Activated CD8-positive, alpha-beta T cell treated with anti-CD3 and anti-CD28 coated beads for 36 hours (primary cell): ENCODE measurements around the gene SRBD1. TPM values are rescaled to one million over a fixed set of nuclear protein-coding genes. Genes with fewer than 3 reads are reported as not detected.

Experiments used
- ATAC-seq: fragments of 200-7000 bp; cut with Tn5 transposase; one replicate; pipeline ENCODE4 v1.10.0; 2021; ENCODE audit warnings: mild to moderate bottlenecking, moderate library complexity
- CTCF ChIA-PET: fragments of 350-600 bp; sonication (Branson Sonifier 250); formaldehyde crosslinking; loops from one replicate; lab custom pipeline; 2021; ENCODE audit warnings: antibody characterized with exemption; lab: Charles Lee
- POLR2A ChIA-PET: fragments of 350-600 bp; sonication (Branson Sonifier 250); formaldehyde crosslinking; loops from one replicate; lab custom pipeline; 2021; ENCODE audit warnings: antibody characterized with exemption; lab: Charles Lee
- DNase-seq: peaks from one replicate; pipeline ENCODE4 v3.0.0-alpha.2; 2020
- H3K27ac Mint-ChIP-seq: one replicate; pipeline ENCODE4 v1.8.0; 2021; ENCODE audit warnings: mild to moderate bottlenecking, mixed read lengths
- H3K27me3 Mint-ChIP-seq: one replicate; pipeline ENCODE4 v1.8.0; 2021; ENCODE audit warnings: mixed read lengths
- H3K36me3 Mint-ChIP-seq: one replicate; pipeline ENCODE4 v1.8.0; 2021; ENCODE audit warnings: low read depth, mixed read lengths
- H3K4me1 Mint-ChIP-seq: one replicate; pipeline ENCODE4 v1.8.0; 2021; ENCODE audit warnings: low read depth, mixed read lengths
- H3K4me3 Mint-ChIP-seq: one replicate; pipeline ENCODE4 v1.8.0; 2021; ENCODE audit warnings: mild to moderate bottlenecking, moderate library complexity, mixed read lengths
- H3K9me3 Mint-ChIP-seq: one replicate; pipeline ENCODE4 v1.8.0; 2021; ENCODE audit warnings: mixed read lengths
- CTCF ChIP-seq: fragments of 200-600 bp; IDR thresholded peaks from one replicate; pipeline ENCODE4 v1.8.0; 2022; ENCODE audit warnings: antibody characterized with exemption, mild to moderate bottlenecking
- intact Hi-C: fragments of 100-400 bp; cut with micrococcal nuclease; formaldehyde crosslinking; loops from one replicate; pipeline ENCODE4 v1.10.0; 2022
- total RNA-seq, 2 experiments: library from RNA; stranded (reverse); gene quantifications; one replicate each; pipeline ENCODE4 v1.2.3, GENCODE V29; 2021

SRBD1 gene
- total RNA-seq, 2 experiments from 2014 or later, result 14.8 to 21.7 TPM

DNA sequence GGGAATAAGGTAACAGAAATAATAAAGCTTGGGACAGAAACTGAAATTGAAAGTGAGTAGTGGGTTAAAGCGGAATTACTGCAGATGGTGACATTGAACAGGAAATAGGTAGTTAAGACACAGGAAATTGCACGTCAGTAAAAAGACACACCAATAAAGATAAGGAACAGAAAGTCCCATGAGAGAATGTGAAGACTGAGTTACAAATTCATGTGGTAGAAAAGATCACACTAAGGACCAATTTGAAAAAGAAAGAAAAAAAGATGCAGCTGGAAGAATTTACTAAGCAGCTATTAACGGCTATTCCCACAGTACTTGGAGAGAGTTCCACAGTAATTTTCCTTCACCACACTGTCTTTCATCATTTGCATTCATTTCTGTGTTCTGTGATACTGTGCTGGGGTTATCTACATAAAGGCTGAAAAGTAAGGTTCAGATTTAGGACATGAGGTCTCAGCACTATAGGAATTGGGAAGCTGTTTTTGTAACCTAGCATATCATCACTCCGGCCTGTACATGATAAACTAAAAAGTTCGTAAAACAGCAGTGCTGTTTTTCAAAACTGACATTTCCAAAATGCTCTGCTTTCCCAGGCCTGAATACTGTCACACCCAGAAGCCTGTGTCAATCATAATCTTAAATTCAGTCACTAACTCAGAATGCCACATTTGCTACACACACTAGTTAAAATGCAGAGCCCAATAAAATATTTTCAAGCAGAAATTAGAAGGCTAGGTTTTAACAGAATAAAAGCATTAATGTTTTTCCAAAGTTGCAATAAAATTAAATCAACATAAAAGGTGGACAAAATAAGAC is 42.9 kb downstream of the SRBD1 start:
- CTCF ChIA-PET, result interaction anchor here (0.7 to 1.6 kb wide), 3 partner anchors 11 to 73 kb away, joined by 4 to 5 read pairs (median 4); no protein-coding TSS in a partner anchor
- Mint-ChIP-seq H3K36me3 (peaks cover 43% of the 10 kb centered on the region), H3K27me3 (no peaks in the 10 kb centered on the region), H3K4me3 (peak overlapping the region; percentile 69), H3K4me1 (peaks cover 20% of the 10 kb centered on the region), H3K9me3 (peaks cover 1% of the 10 kb centered on the region), H3K27ac (peak overlapping the region; percentile 99)
- TF ChIP-seq CTCF, result no peak
- intact Hi-C loops, result loop anchor here (5.0 kb wide), 1 partner anchor 71 kb away; no protein-coding TSS in a partner anchor
- no peak for DNase-seq
- peak; percentile 97 for ATAC-seq
- POLR2A ChIA-PET, result interaction anchor here (0.6 to 1.4 kb wide), 4 partner anchors 12 to 29 kb away, joined by 3 to 6 read pairs (median 3); no protein-coding TSS in a partner anchor

GRCh38 chr2:45567288-45567963 is 43.6 kb downstream of the SRBD1 start:
- no peak for ATAC-seq

GRCh38 chr2:45559436-45559835 is 51.6 kb downstream of the SRBD1 start:
- H3K27me3 Mint-ChIP-seq, result no peaks in the 10 kb centered on the region
- ATAC-seq (no peak), DNase-seq (no peak)
- H3K36me3 Mint-ChIP-seq, result peaks cover 29% of the 10 kb centered on the region
- H3K4me1 Mint-ChIP-seq, result peaks cover 19% of the 10 kb centered on the region
- POLR2A ChIA-PET, result no interaction called here
- intact Hi-C loops, result no loop called here
- no peak for TF ChIP-seq CTCF
- CTCF ChIA-PET, result no interaction called here
- no peak overlapping the region for H3K27ac Mint-ChIP-seq
- no peaks in the 10 kb centered on the region for H3K9me3 Mint-ChIP-seq
- H3K4me3 Mint-ChIP-seq, result no peak overlapping the region

More at GRCh38 chr2:45567288-45567963, 43.6 kb downstream of the SRBD1 start:
- POLR2A ChIA-PET, result interaction anchor here (0.6 to 1.4 kb wide), 5 partner anchors 12 to 30 kb away, joined by 3 to 6 read pairs (median 3); no protein-coding TSS in a partner anchor
- no peaks in the 10 kb centered on the region for H3K27me3 Mint-ChIP-seq
- H3K27ac Mint-ChIP-seq, result peak overlapping the region; percentile 99
- CTCF ChIA-PET, result interaction anchor here (0.7 to 1.6 kb wide), 3 partner anchors 12 to 73 kb away, joined by 4 to 5 read pairs (median 4); no protein-coding TSS in a partner anchor
- H3K9me3 Mint-ChIP-seq, result peaks cover 1% of the 10 kb centered on the region
- H3K4me1 Mint-ChIP-seq, result peaks cover 20% of the 10 kb centered on the region
- TF ChIP-seq CTCF, result no peak
- H3K4me3 Mint-ChIP-seq, result peak overlapping the region; percentile 69
- peaks cover 40% of the 10 kb centered on the region for H3K36me3 Mint-ChIP-seq
- intact Hi-C loops, result loop anchor here (5.0 kb wide), 1 partner anchor 70 kb away; no protein-coding TSS in a partner anchor
- DNase-seq, result no peak

DNA sequence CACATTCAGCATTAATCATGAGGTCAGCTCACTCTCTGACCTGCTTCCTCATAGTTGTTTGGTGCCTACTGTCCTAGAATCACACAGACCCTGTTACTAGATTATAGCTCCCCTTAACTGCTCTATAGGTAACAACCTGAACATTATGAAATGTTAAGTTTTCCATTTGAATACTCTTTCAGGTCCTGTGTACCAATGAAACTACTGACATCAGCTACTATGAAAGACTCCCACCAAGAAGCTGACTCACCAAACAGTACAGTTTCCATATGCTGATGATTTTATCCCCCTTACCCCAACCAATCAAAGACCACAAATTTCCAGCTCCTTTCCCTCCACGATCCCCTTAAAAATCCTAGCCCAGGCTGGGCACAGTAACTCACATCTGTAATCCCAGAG is 56.3 kb downstream of the SRBD1 start:
- TF ChIP-seq CTCF, result no peak
- Mint-ChIP-seq H3K36me3 (peaks cover 42% of the 10 kb centered on the region), H3K27me3 (no peaks in the 10 kb centered on the region), H3K4me1 (peaks cover 28% of the 10 kb centered on the region), H3K4me3 (no peak overlapping the region), H3K9me3 (peaks cover 2% of the 10 kb centered on the region), H3K27ac (peak overlapping the region; percentile 88)
- POLR2A ChIA-PET, result interaction anchor here (0.7 to 1.2 kb wide), 3 partner anchors 12 to 35 kb away, joined by 3 read pairs; no protein-coding TSS in a partner anchor
- intact Hi-C loops, result no loop called here
- ATAC-seq (peak; percentile 86), DNase-seq (no peak)
- CTCF ChIA-PET, result interaction anchor here (1.3 to 1.8 kb wide), 3 partner anchors 10 to 60 kb away, joined by 3 to 5 read pairs (median 4); no protein-coding TSS in a partner anchor
